GM10248 (cell line): ENCODE measurements around the gene TPD52L2.

Experiments used
- CTCF ChIA-PET: fragments of 300-600 bp; sonication (Branson Sonifier 250); formaldehyde crosslinking; extraction: SDS; loops from one replicate; lab custom pipeline; 2021; ENCODE audit warnings: antibody characterized with exemption; lab: Yijun Ruan, JAX
- POLR2A ChIA-PET: fragments of 350-650 bp; sonication (Branson Sonifier 250); formaldehyde crosslinking; extraction: SDS; loops from one replicate; lab custom pipeline; 2020; ENCODE audit warnings: antibody characterized with exemption; lab: Yijun Ruan, JAX
- DNase-seq: peaks from one replicate; pipeline ENCODE4 v3.0.0; 2012; ENCODE audit errors: extremely low spot score
- TF ChIP-seq, protein P1 (sequence below): IDR thresholded peaks from 2 replicates; pipeline ENCODE4 v1.5.1; 2012; ENCODE audit warnings: mild to moderate bottlenecking, low read depth; ENCODE audit errors: extremely low read depth, missing control alignments, control extremely low read depth

TPD52L2 gene

DNA sequence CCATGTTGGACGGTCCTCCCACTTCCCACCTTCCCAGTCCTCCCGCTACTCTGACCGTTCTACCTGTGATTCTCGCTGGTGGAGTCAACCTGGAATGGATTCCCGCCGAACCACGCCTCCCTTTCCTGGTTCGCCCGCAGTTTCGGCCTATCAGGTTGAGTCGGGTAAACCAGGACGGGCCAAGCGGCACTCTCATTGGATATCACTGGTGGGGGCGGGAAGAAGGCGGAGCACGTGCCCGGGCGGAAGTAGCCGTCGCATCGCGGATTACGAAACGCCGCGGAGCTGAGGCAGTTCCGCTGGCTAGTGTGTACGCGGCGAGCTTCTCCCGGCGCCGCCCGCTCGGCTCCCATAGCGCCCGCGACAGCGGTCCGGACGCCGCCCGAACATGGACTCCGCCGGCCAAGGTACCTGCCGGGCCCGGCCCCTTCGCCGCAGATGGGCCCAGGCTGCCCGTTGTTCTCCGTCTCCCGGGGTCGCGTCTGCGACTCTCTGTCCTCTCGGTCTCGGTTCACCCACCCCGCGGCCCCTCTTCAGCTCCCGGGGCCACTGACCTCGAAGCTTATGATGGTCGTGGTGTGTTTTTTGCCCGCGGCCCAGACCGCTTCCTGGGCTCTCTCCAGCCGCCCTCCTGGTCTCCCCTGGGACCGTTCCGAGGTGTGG, at the start of gene TPD52L2:
Gene TPD52L2, plus strand, starts transcription at position 293 of the 663 bp plus-strand sequence. Its CDS starts 96 bp downstream, at position 389.
- ChIA-PET POLR2A (interaction anchor here (0.5 to 1.6 kb wide), 9 partner anchors 9 to 224 kb away, joined by 3 to 5 read pairs (median 3); no protein-coding TSS in a partner anchor), CTCF (interaction anchor here (0.8 to 4.7 kb wide), 27 partner anchors 11 to 336 kb away, joined by 3 to 33 read pairs (median 3); partner anchors contain the start of gene PTK6)
- TF ChIP-seq, protein P1, sequence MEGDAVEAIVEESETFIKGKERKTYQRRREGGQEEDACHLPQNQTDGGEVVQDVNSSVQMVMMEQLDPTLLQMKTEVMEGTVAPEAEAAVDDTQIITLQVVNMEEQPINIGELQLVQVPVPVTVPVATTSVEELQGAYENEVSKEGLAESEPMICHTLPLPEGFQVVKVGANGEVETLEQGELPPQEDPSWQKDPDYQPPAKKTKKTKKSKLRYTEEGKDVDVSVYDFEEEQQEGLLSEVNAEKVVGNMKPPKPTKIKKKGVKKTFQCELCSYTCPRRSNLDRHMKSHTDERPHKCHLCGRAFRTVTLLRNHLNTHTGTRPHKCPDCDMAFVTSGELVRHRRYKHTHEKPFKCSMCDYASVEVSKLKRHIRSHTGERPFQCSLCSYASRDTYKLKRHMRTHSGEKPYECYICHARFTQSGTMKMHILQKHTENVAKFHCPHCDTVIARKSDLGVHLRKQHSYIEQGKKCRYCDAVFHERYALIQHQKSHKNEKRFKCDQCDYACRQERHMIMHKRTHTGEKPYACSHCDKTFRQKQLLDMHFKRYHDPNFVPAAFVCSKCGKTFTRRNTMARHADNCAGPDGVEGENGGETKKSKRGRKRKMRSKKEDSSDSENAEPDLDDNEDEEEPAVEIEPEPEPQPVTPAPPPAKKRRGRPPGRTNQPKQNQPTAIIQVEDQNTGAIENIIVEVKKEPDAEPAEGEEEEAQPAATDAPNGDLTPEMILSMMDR = no peak
- peak; percentile 97 for DNase-seq

DNA sequence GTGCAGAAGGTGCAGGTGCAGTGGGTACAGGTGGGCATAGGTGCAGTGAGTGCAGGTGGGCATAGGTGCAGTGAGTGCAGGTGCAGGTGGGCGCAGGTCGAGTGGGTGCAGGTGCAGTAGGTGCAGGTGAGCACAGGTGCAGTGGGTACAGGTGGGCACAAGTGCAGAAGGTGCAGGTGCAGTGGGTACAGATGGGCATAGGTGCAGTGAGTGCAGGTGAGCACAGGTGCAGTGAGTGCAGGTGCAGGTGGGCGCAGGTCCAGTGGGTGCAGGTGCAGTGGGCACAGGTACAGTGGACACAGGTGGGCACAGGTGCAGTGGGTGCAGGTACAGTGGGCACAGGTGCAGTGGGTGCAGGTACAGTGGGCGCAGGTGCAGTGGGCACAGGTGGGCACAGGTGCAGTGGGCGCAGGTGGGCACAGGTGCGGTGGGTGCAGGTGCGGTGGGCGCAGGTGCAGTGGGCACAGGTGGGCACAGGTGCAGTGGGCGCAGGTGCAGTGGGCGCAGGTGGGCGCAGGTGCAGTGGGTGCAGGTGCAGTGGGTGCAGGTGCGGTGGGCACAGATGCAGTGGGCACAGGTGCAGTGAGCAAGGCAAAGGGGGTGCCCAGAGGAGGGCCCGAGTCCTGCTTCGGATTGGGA, 49.3 kb upstream of the TPD52L2 start:
- TF ChIP-seq, protein P1 = no peak
- CTCF ChIA-PET = no interaction called here
- DNase-seq = no peak
- POLR2A ChIA-PET = no interaction called here

DNA sequence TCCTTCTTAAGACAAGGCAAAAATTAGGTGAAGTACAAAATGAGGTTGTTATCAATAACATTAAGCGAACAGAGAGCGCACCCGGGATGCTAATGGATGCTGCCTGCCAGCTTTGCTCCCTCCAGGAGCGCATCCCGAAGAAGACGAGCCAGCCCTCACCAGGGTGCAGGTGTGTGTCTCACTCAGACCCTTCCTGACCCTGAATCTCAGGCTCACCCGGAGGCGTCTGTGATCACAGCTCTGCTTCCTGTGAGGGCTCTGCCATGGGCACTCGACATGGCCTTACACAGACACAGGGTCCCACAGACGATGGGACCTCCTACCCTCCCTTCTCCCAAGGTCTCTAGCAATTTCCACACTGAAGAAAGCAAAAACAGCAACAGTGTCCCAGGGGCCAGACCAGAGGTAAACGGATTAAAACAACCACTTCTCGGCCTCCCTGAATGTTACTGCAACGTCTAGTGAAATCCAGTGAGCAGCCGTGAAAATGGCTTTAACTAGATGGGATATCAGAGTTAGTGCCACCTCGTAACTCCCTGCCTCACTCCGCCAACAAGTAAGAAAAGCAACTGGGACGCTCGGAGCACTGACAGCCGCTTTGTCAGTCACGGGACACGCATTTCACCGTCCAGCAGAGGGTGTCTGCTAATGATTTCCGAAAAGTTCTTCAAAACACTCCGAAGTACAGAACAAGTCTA, 45.7 kb upstream of the TPD52L2 start:
- ChIA-PET CTCF (interaction anchor here (1.8 kb wide), 1 partner anchor 45 kb away, joined by 6 read pairs; the partner anchor contains the start of gene TPD52L2), POLR2A (no interaction called here)
- DNase-seq = no peak
- TF ChIP-seq, protein P1 = peak; percentile 22

DNA sequence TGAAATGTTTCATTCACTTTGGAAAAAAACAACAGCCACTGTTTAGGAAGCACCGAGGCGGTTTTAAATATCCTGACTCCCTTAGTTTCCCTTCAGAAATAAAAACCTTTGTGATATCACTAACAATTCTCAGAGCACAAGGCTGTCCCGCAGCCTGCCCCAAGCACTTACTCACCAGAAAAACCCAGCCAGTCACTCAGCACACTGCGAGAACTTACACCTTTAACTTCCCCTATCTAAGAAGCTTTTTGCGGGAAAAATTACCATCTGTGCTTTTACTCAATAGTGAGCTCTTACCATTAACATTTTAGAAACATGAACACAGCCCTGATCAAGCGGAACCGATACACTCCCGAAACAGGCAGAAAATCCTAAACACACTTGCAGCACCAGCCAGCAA, 43.3 kb upstream of the TPD52L2 start:
- no peak for DNase-seq
- POLR2A ChIA-PET = no interaction called here
- CTCF ChIA-PET = interaction anchor here (0.9 to 1.4 kb wide), 4 partner anchors 12 to 85 kb away, joined by 3 to 4 read pairs (median 3); no protein-coding TSS in a partner anchor
- TF ChIP-seq, protein P1 = no peak

DNA sequence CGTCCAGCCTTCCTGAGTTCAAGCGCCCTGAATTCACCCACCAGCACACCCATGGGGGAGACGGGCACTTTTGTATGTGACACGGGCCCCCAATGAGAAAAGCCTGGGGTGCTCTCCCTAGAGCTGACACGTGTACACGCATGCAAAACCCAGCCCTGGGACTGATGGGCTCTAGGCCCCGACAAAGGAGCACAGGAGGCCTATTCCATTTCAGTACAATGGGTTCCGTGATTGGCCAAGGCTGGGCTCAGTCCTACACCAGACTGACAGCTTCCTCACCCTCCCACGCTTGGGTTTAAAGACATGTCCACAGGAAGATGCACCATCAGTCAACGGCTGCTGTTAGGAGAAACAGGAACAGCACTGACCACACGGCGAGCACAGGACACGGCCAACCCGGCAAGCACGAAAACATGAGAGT, 42.8 kb upstream of the TPD52L2 start:
- DNase-seq = no peak
- TF ChIP-seq, protein P1 = no peak
- POLR2A ChIA-PET = no interaction called here
- CTCF ChIA-PET = interaction anchor here (0.9 to 1.4 kb wide), 3 partner anchors 11 to 44 kb away, joined by 3 to 4 read pairs (median 3); no protein-coding TSS in a partner anchor

DNA sequence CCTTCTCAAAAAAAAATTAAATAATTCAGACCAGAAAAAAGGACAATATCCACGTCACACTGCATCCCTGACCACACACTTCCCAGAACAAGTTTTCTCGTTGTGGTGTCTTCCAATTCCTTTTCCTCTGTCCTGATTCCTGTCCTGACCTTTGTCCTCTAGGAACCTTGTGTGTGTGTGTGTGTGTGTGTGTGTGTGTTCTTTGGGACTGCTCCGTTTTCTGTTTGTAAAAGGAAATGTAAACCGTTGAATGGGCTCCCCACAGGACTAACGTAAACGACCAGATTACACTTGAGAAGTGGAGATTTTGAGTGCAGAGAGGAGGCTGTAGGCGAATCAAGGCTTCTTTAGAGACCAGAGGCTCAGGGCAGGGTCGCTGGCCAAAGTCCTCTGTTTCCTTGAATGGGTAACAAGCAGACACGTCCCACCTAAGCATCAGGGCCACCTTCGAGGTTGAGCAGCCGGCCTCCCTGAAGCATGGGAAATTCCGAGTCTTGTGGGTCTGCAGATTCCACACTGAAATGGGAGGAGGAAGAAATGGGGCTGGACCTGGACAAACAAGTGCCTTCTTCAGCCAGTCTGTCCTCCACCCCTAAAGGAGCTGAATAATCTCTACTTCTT, 41.3 kb upstream of the TPD52L2 start:
- DNase-seq = no peak
- ChIA-PET POLR2A (no interaction called here), CTCF (no interaction called here)
- TF ChIP-seq, protein P1 = no peak
